ENCODE data around the gene ADAMTS12. TPM values are rescaled to one million over a fixed set of nuclear protein-coding genes. Genes with fewer than 3 reads are reported as not detected.

Gene ADAMTS12
- total RNA-seq, 4 donors from 2014 or later, result 0.60 to 4.1 (median 1.3) TPM

DNA sequence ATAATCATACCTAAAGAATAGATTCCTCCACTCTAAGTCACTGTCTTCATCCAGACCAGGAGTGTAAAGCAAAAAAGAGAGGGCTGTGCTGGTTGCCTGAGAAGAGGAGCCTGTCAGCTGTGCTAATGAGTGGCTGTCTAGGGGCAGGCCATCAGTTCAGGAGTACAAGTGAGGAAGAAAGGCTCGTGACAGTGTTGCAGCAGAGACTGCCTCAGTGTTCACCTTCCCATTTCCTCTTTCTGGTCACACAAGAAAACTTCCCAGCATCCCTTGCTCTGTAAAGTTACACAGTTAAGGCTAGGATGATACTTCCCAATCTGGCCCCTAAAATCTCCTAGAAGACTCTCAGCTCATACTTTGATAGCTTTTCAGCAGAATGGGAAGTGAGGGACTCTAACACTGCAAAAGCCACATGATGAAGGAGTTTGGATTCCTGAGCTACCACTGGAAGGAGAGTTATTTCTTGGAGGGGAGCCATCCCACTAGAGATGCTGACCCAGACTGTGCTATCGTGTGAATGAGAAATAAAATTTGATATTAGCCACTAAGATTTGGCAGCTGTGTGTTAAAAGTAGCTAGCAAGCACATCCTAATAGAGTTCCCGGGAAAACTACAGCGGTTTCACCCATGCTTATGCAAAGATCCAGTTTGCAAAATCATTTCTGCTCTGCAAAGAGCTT, 67.1 kb downstream of the ADAMTS12 start:
- no peak overlapping the region for H3K4me3 ChIP-seq
- in situ Hi-C loops (cut with MboI; ENCODE audit: low pct_ligation_motif_present in 1 of 4, low pct_unique_long_range_greater_than_20kb in 1 of 4, low sequenced_read_pairs in 3 of 4), result no loop called here
- 58% methylated on average over 4 of the region's 4 CpGs; no CpG with 5 or more reads in 1 of the 2 donors for WGBS, 2 donors (ENCODE audit: low coverage in 1 of 2)
- H3K36me3 ChIP-seq, result no peaks in the 10 kb centered on the region
- DNase-seq, result peak; percentile 11
- H3K27ac ChIP-seq, result no peak overlapping the region
- H3K4me1 ChIP-seq, result no peaks in the 10 kb centered on the region
- intact Hi-C loops (cut with DNase I; ENCODE audit: low total_unique reads), result no loop called here
- no peaks in the 10 kb centered on the region for H3K27me3 ChIP-seq
- H3K9me3 ChIP-seq, result no peaks in the 10 kb centered on the region
- no peak for TF ChIP-seq POLR2A (IDR thresholded peaks at IDR 0.05)
- TF ChIP-seq EP300 (IDR thresholded peaks at IDR 0.05; ENCODE audit: low read depth), result no peak

DNA sequence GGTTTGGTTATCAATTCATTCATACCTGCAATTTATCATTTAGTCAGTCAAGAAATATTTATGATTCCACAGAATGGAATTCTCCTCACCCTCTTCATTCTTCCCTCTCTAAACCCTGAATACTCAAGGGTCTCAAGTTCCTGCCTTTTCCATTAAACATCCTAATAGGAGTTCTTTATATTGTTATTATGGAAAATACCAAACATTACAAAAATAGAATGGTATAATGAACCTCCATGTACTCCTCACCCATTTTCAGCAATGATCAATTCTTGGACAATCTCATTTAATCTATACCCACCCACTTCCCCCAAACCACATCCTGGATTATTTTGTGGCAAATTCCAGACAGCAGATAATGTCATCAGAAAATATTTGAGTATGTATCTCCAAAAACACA, 74.5 kb downstream of the ADAMTS12 start:
- Histone ChIP-seq H3K27me3 (no peaks in the 10 kb centered on the region), H3K36me3 (no peaks in the 10 kb centered on the region), H3K27ac (no peak overlapping the region), H3K9me3 (peaks cover 0 to 3% of the 10 kb centered on the region in 2 donors), H3K4me1 (no peaks in the 10 kb centered on the region), H3K4me3 (no peak overlapping the region)
- no peak for DNase-seq
- no peak for TF ChIP-seq EP300 (IDR thresholded peaks at IDR 0.05; ENCODE audit: low read depth)
- no peak for TF ChIP-seq POLR2A (IDR thresholded peaks at IDR 0.05)
- TF ChIP-seq, protein P1, sequence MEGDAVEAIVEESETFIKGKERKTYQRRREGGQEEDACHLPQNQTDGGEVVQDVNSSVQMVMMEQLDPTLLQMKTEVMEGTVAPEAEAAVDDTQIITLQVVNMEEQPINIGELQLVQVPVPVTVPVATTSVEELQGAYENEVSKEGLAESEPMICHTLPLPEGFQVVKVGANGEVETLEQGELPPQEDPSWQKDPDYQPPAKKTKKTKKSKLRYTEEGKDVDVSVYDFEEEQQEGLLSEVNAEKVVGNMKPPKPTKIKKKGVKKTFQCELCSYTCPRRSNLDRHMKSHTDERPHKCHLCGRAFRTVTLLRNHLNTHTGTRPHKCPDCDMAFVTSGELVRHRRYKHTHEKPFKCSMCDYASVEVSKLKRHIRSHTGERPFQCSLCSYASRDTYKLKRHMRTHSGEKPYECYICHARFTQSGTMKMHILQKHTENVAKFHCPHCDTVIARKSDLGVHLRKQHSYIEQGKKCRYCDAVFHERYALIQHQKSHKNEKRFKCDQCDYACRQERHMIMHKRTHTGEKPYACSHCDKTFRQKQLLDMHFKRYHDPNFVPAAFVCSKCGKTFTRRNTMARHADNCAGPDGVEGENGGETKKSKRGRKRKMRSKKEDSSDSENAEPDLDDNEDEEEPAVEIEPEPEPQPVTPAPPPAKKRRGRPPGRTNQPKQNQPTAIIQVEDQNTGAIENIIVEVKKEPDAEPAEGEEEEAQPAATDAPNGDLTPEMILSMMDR (IDR thresholded peaks at IDR 0.05), result no peak
- no peak for TF ChIP-seq POLR2AphosphoS5 (IDR thresholded peaks at IDR 0.05)
- intact Hi-C loops (cut with DNase I; ENCODE audit: low total_unique reads) (no loop called here), in situ Hi-C loops (cut with MboI; ENCODE audit: low pct_ligation_motif_present in 1 of 4, low pct_unique_long_range_greater_than_20kb in 1 of 4, low sequenced_read_pairs in 3 of 4) (no loop called here)

DNA sequence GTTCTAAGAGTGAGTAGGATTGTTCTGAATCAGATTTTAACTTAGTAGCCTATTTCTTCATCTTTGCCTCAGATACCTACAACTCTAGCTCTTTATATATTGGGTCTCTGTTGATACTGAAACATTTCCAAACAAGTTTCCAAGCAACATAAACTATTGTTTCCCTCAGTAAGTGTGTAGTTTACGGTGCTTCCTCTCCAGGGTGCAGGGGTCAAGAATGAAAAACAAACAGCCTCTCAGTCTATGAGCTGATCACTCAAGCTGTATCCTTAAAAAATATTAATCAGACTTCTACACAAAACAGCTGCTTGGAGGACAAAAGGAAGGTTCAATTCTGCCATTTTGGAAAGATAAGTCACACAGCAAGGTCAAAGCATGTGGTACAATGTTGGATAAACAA, 75.0 kb downstream of the ADAMTS12 start:
- Histone ChIP-seq H3K36me3 (no peaks in the 10 kb centered on the region), H3K9me3 (peaks cover 0 to 3% of the 10 kb centered on the region in 2 donors), H3K4me1 (no peaks in the 10 kb centered on the region), H3K27ac (no peak overlapping the region), H3K4me3 (no peak overlapping the region), H3K27me3 (no peaks in the 10 kb centered on the region)
- no peak for DNase-seq
- WGBS, 2 donors (ENCODE audit: low coverage in 1 of 2), result 22 to 38% methylated on average over 1 of the region's 1 CpG
- in situ Hi-C loops (cut with MboI; ENCODE audit: low pct_ligation_motif_present in 1 of 4, low pct_unique_long_range_greater_than_20kb in 1 of 4, low sequenced_read_pairs in 3 of 4) (no loop called here), intact Hi-C loops (cut with DNase I; ENCODE audit: low total_unique reads) (no loop called here)
- TF ChIP-seq, protein P1 (IDR thresholded peaks at IDR 0.05), result no peak
- TF ChIP-seq POLR2A (IDR thresholded peaks at IDR 0.05), result no peak
- no peak for TF ChIP-seq EP300 (IDR thresholded peaks at IDR 0.05; ENCODE audit: low read depth)
- TF ChIP-seq POLR2AphosphoS5 (IDR thresholded peaks at IDR 0.05), result no peak

DNA sequence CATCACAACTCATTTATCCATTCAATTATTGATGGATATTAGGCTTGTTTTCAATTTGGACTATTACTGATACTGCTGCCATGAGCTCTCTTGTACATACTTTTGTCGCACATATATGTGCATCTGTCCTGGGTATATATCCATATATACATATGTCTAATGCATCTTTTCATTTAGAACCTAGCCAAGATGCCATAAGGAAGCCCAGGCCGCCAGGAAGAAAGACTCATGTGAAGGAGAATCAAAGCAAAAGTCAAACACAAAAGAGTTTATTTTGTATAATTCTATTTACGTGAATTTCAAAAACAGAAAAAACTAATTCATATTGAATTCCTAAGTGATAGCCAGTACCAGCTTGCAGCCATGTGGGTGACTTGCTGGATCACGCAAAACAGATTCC, 79.0 kb downstream of the ADAMTS12 start:
- Histone ChIP-seq H3K4me3 (no peak overlapping the region), H3K9me3 (no peaks in the 10 kb centered on the region), H3K27me3 (no peaks in the 10 kb centered on the region), H3K36me3 (no peaks in the 10 kb centered on the region), H3K27ac (no peak overlapping the region), H3K4me1 (no peaks in the 10 kb centered on the region)
- in situ Hi-C loops (cut with MboI; ENCODE audit: low pct_ligation_motif_present in 1 of 4, low pct_unique_long_range_greater_than_20kb in 1 of 4, low sequenced_read_pairs in 3 of 4), result no loop called here
- DNase-seq, result no peak
- intact Hi-C loops (cut with DNase I; ENCODE audit: low total_unique reads), result no loop called here
- 77 to 86% methylated on average over 4 of the region's 4 CpGs for WGBS, 2 donors (ENCODE audit: low coverage in 1 of 2)
- TF ChIP-seq EP300 (IDR thresholded peaks at IDR 0.05; ENCODE audit: low read depth), result no peak
- no peak for TF ChIP-seq POLR2AphosphoS5 (IDR thresholded peaks at IDR 0.05)
- TF ChIP-seq POLR2A (IDR thresholded peaks at IDR 0.05), result no peak

DNA sequence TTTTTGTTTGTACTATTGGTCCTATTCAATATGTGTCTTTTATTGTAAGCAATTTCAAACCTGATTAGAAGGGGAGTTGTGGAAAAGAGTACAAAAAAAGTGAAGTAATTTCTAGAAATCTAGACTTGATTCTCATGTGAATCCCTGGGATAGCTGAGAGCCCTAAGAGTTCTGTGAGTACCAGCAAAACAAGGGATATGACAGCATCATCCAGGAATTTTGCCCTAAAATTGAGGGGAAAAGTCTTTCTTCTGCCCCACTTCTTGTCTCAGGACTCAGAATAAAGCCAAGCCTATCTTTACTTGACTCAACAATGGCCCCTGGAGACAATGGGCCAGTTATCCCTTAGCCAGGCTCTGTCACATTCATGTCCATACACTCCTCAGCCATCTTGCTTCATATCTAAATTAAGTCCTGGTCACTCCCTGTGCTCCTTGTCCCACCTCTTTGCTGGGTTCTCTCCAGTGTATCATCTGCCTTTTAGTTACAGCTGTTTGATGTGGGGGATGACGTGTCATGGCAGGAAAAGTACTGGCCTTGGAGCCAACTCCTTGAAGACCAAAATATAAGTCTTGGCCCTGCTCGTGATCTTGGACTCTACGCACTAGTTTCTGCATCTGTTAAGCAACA, 81.2 kb downstream of the ADAMTS12 start:
- Histone ChIP-seq H3K4me1 (no peaks in the 10 kb centered on the region), H3K27ac (no peak overlapping the region), H3K9me3 (no peaks in the 10 kb centered on the region), H3K4me3 (no peak overlapping the region), H3K27me3 (no peaks in the 10 kb centered on the region), H3K36me3 (no peaks in the 10 kb centered on the region)
- WGBS, 2 donors (ENCODE audit: low coverage in 1 of 2), result 81 to 100% methylated on average over 1 to 3 of the region's 3 CpGs
- in situ Hi-C loops (cut with MboI; ENCODE audit: low pct_ligation_motif_present in 1 of 4, low pct_unique_long_range_greater_than_20kb in 1 of 4, low sequenced_read_pairs in 3 of 4) (no loop called here), intact Hi-C loops (cut with DNase I; ENCODE audit: low total_unique reads) (no loop called here)
- TF ChIP-seq, protein P1 (IDR thresholded peaks at IDR 0.05), result no peak
- no peak for TF ChIP-seq POLR2A (IDR thresholded peaks at IDR 0.05)
- no peak for TF ChIP-seq EP300 (IDR thresholded peaks at IDR 0.05; ENCODE audit: low read depth)
- no peak for TF ChIP-seq POLR2AphosphoS5 (IDR thresholded peaks at IDR 0.05)
- DNase-seq, result peak; percentile 7

Measured in transverse colon (tissue), 4 donors.